Esophagus muscularis mucosa (tissue), 4 donors: Measurements from ENCODE around the gene COL6A1. TPM values are rescaled to one million over a fixed set of nuclear protein-coding genes. Genes with fewer than 3 reads are reported as not detected.

Experiments
- DNase-seq: peaks from one replicate; pipeline ENCODE4 v3.0.0-alpha.2; 2017; ENCODE audit errors: extremely low spot score
- H3K27ac ChIP-seq, 4 donors: fragments of 200-600 bp; sonication (generic); replicated peaks in 1 of 4; 1 replicate in 3 of 4; 2 replicates in 1 of 4; pipeline ENCODE4 v1.5.1; 2016 to 2019; ENCODE audit warnings: mild to moderate bottlenecking in 1 of 4
- H3K27me3 ChIP-seq, 4 donors: fragments of 200-600 bp; sonication (generic); one replicate each; pipeline versions ENCODE4 v1.5.1 to v1.6.0; 2016 to 2019
- H3K36me3 ChIP-seq, 4 donors: fragments of 200-600 bp; sonication (generic); one replicate each; pipeline ENCODE4 v1.5.1; 2016 to 2019
- H3K4me1 ChIP-seq, 4 donors: fragments of 200-600 bp; sonication (generic); one replicate each; pipeline ENCODE4 v1.5.1; 2016 to 2019
- H3K4me3 ChIP-seq, 4 donors: fragments of 200-600 bp; sonication (generic); 1 replicate in 2 of 4; 2 replicates in 2 of 4; pipeline ENCODE4 v1.5.1; 2016 to 2019; ENCODE audit warnings: mild to moderate bottlenecking in 4 of 4, moderate library complexity in 1 of 4
- H3K9me3 ChIP-seq, 4 donors: fragments of 200-600 bp; sonication (generic); 1 replicate in 3 of 4; 2 replicates in 1 of 4; pipeline ENCODE4 v1.5.1; 2016 to 2019
- CTCF ChIP-seq, 3 experiments: fragments of 200-600 bp in 2 of 3; fragments of 450-650 bp in 1 of 3; sonication (generic) in 2 of 3; IDR thresholded peaks; one replicate each; pipeline ENCODE4 v1.5.1; 2017 to 2019; ENCODE audit warnings: antibody characterized with exemption in 3 of 3, mild to moderate bottlenecking in 2 of 3, moderate library complexity in 1 of 3
- EP300 ChIP-seq: sonication (generic); formaldehyde crosslinking; IDR thresholded peaks from one replicate; pipeline ENCODE4 v1.6.1; 2017; ENCODE audit warnings: antibody characterized with exemption
- POLR2A ChIP-seq: fragments of 450-650 bp; IDR thresholded peaks from one replicate; pipeline ENCODE4 v1.6.1; 2017; ENCODE audit warnings: antibody characterized with exemption, moderate library complexity, mild to moderate bottlenecking, low read depth
- POLR2AphosphoS5 ChIP-seq, 2 donors: sonication (generic); formaldehyde crosslinking; IDR thresholded peaks; one replicate each; pipeline ENCODE4 v1.6.1; 2017; ENCODE audit warnings: antibody characterized with exemption in 2 of 2
- WGBS: methylation state at CpG from one replicate; pipeline ENCODE4 v1.1.5; 2018; 5-methylcytosine and 5-hydroxymethylcytosine counted together
- intact Hi-C: fragments of 100-400 bp; cut with DNase I; formaldehyde crosslinking; loops from one replicate; pipeline ENCODE4 v1.15.1; 2023
- total RNA-seq, 4 donors: library from RNA; depleted of rRNA; stranded (reverse); fragments of >200 nt; gene quantifications; one replicate each; pipeline versions ENCODE4 v1.1.0 to v1.2.1, GENCODE V29; 2016

Gene COL6A1
- total RNA-seq, 4 donors from 2014 or later, result 646 to 1,432 (median 1,078) TPM

- no peak for DNase-seq
- no peaks in the 10 kb centered on the region for H3K36me3 ChIP-seq
- intact Hi-C loops, result loop anchor here (10.0 kb wide), 1 partner anchor 348 kb away; the partner anchor contains the start of genes C21orf58 and PCNT
- no peak overlapping the region for H3K4me3 ChIP-seq
- no peaks in the 10 kb centered on the region for H3K9me3 ChIP-seq
- peak overlapping the region; percentile 96 to 99 (median 98) for H3K27ac ChIP-seq
- WGBS, result 75% methylated on average over 11 of the region's 11 CpGs
- TF ChIP-seq CTCF (IDR thresholded peaks at IDR 0.05) (no peak), EP300 (no peak), POLR2A (no peak)
- H3K4me1 ChIP-seq, result peaks cover 59 to 92% (median 85%) of the 10 kb centered on the region in 4 donors
- no peaks in the 10 kb centered on the region for H3K27me3 ChIP-seq
Measured at GRCh38 chr21:45976701-45977311, 4.8 kb upstream of the COL6A1 start.

- WGBS, result 23% methylated on average over 5 of the region's 5 CpGs
Measured at GRCh38 chr21:45977396-45977795, 4.2 kb upstream of the COL6A1 start.

GRCh38 chr21:45979141-45979631 lies 2.4 kb upstream of the COL6A1 start:
- H3K27me3 ChIP-seq, result no peaks in the 10 kb centered on the region
- H3K36me3 ChIP-seq, result peaks cover 0 to 6% (median 5%) of the 10 kb centered on the region in 4 donors
- H3K9me3 ChIP-seq, result no peaks in the 10 kb centered on the region
- DNase-seq, result no peak
- peaks cover 54 to 80% (median 76%) of the 10 kb centered on the region in 4 donors for H3K4me1 ChIP-seq
- no peak overlapping the region for H3K4me3 ChIP-seq
- no peak for TF ChIP-seq POLR2AphosphoS5 (IDR thresholded peaks at IDR 0.05)
- TF ChIP-seq EP300, result no peak
- TF ChIP-seq CTCF (IDR thresholded peaks at IDR 0.05), result no peak
- peak overlapping the region; percentile 96 to 99 (median 98) for H3K27ac ChIP-seq
- intact Hi-C loops, result loop anchor here (10.0 kb wide), 1 partner anchor 346 kb away; the partner anchor contains the start of genes C21orf58 and PCNT
- 86% methylated on average over 12 of the region's 20 CpGs for WGBS

More at GRCh38 chr21:45977396-45977795, 4.2 kb upstream of the COL6A1 start:
- Histone ChIP-seq H3K9me3 (no peaks in the 10 kb centered on the region), H3K4me1 (peaks cover 53 to 86% (median 81%) of the 10 kb centered on the region in 4 donors), H3K4me3 (peak overlapping the region in 1 of 4 donors; percentile 31), H3K36me3 (no peaks in the 10 kb centered on the region), H3K27me3 (no peaks in the 10 kb centered on the region), H3K27ac (peak overlapping the region; percentile 96 to 99 (median 98))
- DNase-seq, result no peak
- TF ChIP-seq EP300 (no peak), CTCF (IDR thresholded peaks at IDR 0.05) (no peak), POLR2AphosphoS5 (IDR thresholded peaks at IDR 0.05) (no peak), POLR2A (no peak)
- intact Hi-C loops, result loop anchor here (10.0 kb wide), 1 partner anchor 347 kb away; the partner anchor contains the start of genes C21orf58 and PCNT

- intact Hi-C loops, result loop anchor here (5.0 to 10.0 kb wide), 2 partner anchors 48 to 345 kb away; partner anchors contain the start of genes C21orf58 and PCNT
- Histone ChIP-seq H3K27me3 (no peaks in the 10 kb centered on the region), H3K4me3 (no peak overlapping the region), H3K4me1 (peaks cover 54 to 80% (median 76%) of the 10 kb centered on the region in 4 donors), H3K27ac (peak overlapping the region; percentile 96 to 99 (median 98)), H3K9me3 (no peaks in the 10 kb centered on the region), H3K36me3 (peaks cover 4 to 11% (median 10%) of the 10 kb centered on the region in 4 donors)
- no peak for DNase-seq
- TF ChIP-seq EP300 (no peak), POLR2AphosphoS5 (IDR thresholded peaks at IDR 0.05) (no peak)
- 78% methylated on average over 5 of the region's 7 CpGs for WGBS
Measured at GRCh38 chr21:45979651-45980050, 1.9 kb upstream of the COL6A1 start.

- Histone ChIP-seq H3K4me3 (peak overlapping the region in 1 of 4 donors; percentile 71), H3K27ac (peak overlapping the region; percentile 96 to 99 (median 98)), H3K36me3 (peaks cover 4 to 17% (median 16%) of the 10 kb centered on the region in 4 donors), H3K27me3 (no peaks in the 10 kb centered on the region), H3K4me1 (peaks cover 51 to 80% (median 76%) of the 10 kb centered on the region in 4 donors), H3K9me3 (no peaks in the 10 kb centered on the region)
- intact Hi-C loops, result loop anchor here (5.0 kb wide), 1 partner anchor 47 kb away; no protein-coding TSS in a partner anchor
- no peak for DNase-seq
- 40% methylated on average over 2 of the region's 2 CpGs for WGBS
- TF ChIP-seq CTCF (IDR thresholded peaks at IDR 0.05), result no peak
- no peak for TF ChIP-seq POLR2A
- TF ChIP-seq EP300, result no peak
- no peak for TF ChIP-seq POLR2AphosphoS5 (IDR thresholded peaks at IDR 0.05)
Measured at GRCh38 chr21:45980271-45980670, 1.3 kb upstream of the COL6A1 start.
